Left colon (tissue), 2 donors: Measurements from ENCODE around the gene NKX2-1. TPM values are rescaled to one million over a fixed set of nuclear protein-coding genes. Genes with fewer than 3 reads are reported as not detected.
"Not testable (repeated sequence)": the region's sequence is repeated elsewhere in the genome, so short reads cannot be mapped to it uniquely, and the experiment has no call there.

Experiments used
- ATAC-seq: fragments of 200-7000 bp; cut with Tn5 transposase; one replicate; pipeline ENCODE4 v1.9.1; 2020; ENCODE audit warnings: mild to moderate bottlenecking, moderate library complexity
- DNase-seq, 2 donors: peaks; one replicate each; pipeline ENCODE4 v3.0.0-alpha.2; 2020
- intact Hi-C, 2 donors: fragments of 100-400 bp; cut with DNase I in 1 of 2; cut with micrococcal nuclease in 1 of 2; formaldehyde crosslinking; loops; one replicate each; pipeline versions ENCODE4 v1.11.2 to v1.14.0; 2022; cut with DNase I, micrococcal nuclease
- total RNA-seq, 2 donors: library from RNA; stranded (reverse); fragmentation: NEBNext Ultra II Directional; extraction: Animal tissue kit (Norgen Biotek cat#: 25700); gene quantifications; one replicate each; pipeline ENCODE4 v1.2.1, GENCODE V29; 2021
- donor health status: DM: no; HTN: no; CAD: no.
- donor health status: DM: yes; HTN: yes; CAD: no.

NKX2-1 gene
- total RNA-seq, 2 donors from 2014 or later = not detected

DNA sequence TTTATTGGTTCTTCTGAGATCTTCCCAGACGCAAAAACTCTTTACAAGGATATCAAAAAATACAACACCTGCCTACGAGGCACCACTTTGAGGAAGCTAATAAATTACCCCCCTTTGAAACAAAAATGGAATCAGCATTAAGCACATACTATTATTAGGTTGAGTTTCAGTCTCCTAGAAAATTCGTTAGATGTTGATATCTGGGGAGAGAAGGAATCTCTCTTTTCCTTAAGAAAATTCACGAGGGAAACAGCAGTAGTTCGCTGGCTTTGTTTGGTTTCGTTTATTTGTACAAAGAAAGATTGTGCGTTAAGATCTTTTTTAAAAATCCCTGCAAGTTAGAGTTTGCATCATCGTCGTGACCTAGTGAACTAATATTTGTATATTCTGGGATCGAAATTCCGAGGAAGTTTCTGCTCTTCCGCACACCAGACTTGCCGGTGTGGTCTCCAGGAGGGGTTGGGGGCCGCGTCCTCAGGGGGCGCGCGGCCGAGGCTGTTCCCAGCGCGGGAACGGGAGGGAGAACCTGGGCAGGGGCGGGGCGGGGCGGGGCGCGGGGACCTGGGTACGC is 12.1 kb downstream of the NKX2-1 start:
- no peak for ATAC-seq
- no peak for DNase-seq
- intact Hi-C loops = no loop called here

DNA sequence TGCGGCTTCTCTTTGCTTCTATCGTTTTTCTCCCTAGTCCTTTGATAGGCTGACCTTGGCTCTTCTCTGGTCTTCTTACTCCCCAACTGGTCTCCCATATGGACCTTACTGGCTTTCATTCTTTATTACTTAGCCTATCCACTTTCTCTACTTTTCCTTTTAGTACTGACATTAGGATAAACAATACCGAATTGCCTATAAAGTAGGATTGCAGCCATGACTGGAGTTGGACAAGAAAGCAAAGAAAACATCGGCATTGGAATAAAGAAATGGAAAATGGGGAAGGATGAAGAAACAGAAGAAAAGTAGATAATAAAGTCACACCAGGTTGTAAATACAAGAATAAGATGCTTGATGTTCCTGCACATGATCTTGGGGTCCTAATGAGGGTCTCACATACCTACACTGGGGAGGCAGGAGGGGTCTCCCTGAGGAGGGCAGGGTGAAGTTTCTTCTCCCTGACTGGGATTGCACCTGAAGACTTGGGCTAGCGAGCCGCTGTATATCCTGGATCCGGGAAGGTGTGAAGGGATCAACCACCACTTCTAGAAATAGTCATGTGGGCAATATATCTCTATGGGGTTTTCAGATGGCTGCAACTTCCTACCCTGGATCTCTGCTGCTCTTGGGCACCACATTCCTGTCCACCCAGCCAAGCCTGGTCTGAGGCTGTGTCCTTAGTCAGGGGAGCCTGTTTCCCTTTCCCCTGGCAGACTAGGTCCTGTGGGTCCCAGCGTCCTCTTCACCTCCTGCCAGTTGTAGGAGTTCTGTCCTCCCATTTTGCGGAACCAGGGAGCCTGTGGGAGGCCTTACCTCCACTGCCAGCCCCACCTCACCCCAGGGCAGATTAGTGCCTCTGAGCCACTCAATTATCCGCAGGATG is 13.1 kb downstream of the NKX2-1 start:
- DNase-seq (no peak), ATAC-seq (no peak)
- intact Hi-C loops = no loop called here

DNA sequence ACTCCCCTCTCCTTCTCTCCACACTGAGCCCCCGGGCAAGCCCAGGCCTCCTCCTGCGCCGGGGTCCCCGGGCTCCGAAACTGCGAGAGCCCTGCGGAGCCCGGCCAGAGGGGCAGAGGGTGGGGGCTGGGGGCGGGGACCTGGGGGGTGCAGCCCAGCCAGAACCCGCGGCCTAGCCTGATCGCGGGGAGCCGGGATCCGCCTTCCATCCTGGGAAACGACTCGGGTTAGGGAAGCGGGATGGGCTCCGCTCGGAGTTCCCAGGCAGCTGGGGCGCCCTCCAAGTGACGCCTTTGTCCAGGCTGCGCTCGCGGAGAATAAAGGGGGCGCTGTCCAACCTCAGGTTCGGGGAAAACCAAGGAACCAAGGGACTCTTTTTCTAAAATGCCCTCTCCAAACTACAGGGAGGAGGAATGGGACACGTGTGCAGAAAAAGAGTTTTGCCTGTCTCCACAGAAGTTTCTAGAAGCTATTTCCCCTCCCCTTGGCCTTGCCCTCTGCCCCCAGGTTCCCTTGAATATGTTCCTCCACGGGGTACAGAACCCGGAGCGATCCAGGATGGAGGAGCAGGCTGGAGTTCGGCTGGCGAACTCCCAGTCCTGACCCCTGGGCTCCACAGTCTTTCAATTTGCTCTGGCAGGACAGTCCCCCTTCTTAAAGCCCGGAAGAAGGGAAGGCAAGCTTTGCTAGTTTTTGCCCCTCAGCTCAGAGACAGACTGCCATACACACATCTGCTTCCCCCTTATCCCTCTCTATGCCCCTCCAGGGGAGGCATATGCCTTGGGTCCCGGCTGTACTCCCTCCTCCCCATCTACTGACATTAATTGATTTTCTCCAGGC is 13.9 kb downstream of the NKX2-1 start:
- no peak for ATAC-seq
- DNase-seq = no peak
- intact Hi-C loops = no loop called here

DNA sequence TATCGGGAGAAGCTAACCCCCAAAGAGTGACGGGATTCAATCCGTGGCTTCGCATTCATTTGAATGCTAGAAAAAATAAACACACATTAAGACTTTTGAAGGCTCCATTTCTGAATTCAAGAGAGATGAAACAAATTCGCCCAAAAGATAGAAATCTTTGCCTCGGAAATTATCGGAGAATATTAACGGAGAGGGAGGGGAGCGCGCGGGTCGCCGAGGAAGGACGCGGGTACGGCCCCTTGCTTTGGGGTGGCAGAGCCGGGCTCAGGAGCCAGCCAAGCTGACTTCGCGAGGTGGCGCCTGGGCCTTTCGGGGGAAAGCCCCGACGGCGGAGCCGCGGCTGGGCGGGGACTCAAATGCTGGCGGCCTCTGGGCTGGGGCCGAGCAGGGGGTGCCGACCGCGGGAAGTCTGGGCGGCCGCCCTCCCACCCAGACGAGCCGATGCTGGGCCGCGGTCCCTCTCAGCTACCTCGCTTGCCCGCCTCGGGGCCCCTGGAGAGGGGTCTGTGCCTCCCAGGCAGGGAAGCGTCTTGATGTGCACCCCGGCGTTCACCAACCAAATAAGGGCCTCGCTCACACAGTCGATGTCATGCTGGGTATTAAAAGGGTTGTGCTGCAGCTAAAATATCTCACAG is 14.7 kb downstream of the NKX2-1 start:
- DNase-seq = no peak
- ATAC-seq = no peak
- intact Hi-C loops = no loop called here

DNA sequence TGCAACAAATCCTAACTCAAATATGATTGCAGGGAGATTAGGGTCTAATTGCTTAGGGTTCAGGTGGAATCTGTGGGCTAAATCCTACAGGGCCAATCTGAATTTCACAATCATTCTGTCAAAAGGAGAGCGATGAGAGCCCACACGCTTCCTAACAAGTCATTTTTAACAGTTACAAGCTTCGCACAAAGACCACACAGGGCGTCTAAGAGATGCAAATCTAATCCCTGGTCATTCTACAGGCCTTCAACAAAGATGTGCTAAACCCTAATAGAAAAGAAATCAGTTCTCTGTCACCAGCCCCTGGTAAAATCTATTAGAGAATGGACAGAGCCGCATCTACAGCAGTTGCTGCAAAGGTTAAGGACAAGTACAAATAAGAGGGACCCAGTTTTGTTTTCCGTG is 15.3 kb downstream of the NKX2-1 start:
- ATAC-seq (no peak), DNase-seq (no peak)
- intact Hi-C loops = no loop called here

DNA sequence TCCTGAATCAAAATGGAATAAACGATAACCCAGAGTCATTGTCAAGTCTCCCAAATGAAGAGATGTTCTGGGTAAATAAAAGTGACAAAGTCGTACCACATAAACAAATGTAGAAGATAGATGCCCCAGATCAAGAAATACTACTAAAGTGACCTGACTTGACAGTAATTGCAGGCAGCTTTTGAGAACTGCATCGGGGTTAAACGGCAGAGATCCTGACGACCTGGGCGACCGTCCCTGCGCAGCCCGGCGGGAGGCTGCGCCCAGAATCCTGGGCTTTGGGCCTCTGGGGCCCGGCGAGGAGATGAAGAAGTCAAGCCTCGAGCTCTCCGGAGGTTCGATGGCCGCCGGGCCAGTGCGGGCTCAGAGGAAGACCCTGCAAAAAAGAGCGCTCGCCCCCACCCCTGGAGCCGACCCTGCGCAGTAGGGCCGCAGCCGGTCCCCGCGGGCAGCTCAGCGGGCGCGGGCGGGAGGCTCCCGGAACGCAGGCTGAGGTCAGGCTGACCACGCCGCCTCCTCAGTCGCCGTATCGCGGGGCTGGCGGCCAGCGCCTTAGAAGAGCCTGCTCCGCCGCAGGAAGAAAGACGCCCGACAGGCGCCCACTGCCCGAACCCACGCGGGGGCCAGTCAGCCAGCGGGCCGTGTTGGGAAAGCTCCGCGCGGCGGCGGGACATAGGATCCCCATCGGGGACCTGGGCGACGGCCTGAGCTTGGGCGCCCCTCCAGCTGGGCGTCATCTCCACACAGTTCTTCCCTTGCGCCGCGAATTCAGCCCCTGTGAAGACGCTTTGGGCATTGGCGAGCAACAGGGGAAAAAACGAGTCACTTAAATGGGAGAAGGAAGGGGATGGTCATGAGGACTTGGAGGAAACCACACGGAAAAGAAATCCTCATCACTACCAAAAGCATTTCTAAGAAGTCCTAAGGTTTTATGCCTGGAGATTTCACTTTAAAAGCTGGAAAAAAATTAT is 16.0 kb downstream of the NKX2-1 start:
- intact Hi-C loops = no loop called here
- no peak for ATAC-seq
- no peak for DNase-seq

DNA sequence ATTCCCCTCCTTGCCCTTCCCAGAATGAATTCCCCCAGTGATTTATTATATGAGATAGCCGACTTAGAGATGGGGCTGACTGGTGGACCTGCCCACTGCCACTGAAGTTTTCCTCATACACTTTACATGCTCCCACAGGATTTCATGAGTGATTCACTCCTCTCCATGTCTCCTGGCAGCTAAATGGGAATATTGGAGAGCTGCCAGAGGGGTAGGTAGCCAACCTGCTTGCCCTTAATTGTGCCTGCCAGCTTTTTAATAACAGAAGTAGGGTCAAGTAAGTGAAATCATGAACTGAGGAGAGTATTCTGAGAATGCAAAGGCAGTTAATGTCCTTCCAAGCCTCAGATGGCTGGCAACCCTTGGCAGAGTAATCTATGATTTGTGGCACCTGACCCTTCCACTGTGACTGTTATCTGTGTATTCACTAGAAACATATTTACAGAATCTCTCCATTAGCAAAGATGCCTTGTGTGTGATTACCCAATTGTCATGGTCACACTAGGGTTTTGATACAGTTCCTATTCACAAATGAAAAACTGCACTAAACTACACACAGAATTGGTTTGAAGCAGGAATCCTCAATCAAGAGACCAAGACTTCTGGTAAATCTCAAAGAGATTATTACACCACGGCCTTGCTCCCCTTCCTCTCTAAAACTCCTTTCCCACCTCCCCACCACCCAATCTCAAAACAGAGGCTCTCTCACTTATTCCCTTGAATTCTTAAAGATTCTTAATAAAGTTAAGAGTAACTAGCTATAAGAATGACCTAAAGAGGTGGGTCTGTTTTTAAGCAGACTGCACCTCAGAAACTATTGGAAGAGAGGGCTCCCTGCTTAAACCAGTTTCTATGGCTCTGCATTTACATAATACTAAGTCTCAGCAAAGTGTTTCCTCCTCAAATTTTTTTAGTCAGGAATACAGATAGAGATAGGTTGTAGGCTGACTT is 17.2 kb downstream of the NKX2-1 start:
- ATAC-seq = no peak
- no peak for DNase-seq
- intact Hi-C loops = no loop called here

DNA sequence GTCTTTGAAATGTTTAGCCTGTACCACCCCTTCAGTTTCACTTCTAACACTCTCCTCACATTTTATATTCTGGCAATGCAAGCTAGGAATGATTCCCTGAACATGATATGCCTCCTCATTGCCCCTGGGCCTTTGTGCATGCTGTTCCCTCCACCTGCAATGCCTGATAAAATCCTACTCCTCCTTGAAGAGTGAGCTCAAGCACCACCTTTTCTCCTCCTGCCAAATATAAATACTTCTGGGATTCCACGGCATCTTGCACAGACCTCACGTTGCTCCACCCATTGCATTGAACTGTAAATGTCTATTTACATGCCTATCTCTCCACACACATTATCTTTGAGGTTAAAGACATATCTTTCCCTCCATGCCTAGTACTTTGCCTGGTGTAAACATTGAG is 21.1 kb downstream of the NKX2-1 start:
- no peak for ATAC-seq
- no peak for DNase-seq
- intact Hi-C loops = no loop called here

DNA sequence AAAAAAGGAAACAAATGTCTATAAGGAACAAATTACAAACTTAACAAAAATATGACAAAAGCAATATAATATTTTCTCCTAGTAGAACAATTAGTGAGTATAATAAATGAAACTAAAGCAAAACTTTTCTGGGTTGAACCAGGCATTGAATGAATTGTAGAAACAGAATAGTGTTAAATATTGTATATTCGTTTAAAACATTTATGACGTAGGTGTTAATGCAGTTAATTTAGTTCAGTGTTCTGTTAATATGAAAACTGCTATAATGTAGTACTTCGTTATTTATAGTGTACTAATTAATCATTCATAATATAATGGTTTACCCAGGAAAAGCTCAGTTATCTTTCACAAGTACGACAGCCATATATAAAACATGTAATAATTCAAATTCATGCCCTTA is 23.7 kb downstream of the NKX2-1 start:
- ATAC-seq (no peak), DNase-seq (no peak)
- intact Hi-C loops = no loop called here

DNA sequence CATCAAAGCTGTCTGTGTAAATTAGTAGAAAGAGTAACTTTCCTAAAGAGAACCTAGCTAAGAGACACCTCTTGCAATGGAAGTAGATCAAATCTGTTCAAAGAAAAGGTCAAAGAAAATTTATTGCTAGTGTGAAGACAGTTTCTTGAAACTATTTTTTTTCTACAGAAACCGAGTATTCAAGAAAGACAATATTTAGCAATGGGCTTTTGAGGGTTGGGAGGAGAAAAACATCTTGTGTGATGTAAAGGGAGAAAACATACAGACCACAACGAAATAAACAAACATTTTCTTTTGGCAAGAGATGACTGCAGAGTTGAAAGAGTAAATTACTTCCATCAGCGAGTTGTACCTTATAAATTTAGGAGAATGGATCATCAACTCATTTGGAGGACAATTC is 24.4 kb downstream of the NKX2-1 start:
- intact Hi-C loops = no loop called here
- no peak for DNase-seq
- no peak for ATAC-seq

DNA sequence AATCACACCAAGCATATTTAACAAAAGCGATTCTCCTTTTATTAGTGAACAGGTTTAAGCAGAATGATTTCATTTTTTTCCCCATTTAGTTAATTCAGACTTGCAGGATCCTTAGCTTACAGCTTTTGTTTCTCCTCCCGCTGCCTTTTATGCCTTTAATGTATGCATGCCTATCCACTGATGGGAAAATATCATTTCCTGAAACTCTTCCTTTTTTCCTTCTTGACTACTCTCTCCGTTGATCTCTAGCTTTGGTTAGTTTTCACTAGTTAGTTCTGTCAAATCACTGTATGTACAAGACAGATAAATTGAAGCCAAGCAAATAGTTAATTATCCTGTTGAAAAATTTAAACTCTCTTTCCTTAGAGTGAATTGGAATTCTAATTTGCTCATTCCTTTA is 26.3 kb downstream of the NKX2-1 start:
- intact Hi-C loops = no loop called here
- ATAC-seq (no peak), DNase-seq (no peak)

DNA sequence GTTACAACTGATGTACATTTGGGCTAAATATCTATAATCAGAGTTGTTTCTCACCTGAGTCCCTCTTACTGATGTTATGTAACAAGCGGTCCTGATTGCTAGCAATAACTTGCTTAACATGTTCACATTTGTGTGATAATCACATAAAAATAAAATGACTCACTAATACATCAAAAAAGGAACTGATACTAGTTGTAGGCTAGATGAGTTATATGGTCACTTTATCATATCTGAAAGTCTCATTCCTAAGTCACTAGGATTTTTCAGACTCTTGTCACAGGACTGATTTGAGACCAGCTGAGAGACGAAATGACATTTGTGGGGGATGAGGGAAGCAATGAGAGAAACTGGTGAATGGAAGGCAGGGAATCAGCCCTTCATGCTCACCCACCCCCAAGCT is 34.3 kb downstream of the NKX2-1 start:
- DNase-seq (no peak), ATAC-seq (no peak)
- intact Hi-C loops = no loop called here

DNA sequence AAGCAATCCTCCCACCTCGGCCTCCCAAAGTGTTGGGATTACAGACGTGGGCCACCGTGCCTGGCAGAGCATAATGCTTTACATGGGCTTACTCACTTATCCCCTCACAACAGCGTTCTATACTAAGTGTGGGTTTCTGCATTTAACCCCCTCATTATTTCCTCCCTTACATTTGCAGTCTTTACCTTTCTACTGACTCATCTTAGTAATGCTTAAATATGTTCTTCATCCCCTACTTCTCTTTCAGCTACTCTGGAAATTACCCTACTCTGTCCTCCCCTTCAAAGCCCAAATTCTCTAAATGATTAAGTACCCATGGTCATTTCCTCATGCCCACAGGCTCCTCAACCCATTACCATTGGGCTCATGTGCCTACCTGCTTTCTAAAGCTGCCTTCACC is 40.7 kb downstream of the NKX2-1 start:
- ATAC-seq = no peak
- intact Hi-C loops = no loop called here
- no peak for DNase-seq

DNA sequence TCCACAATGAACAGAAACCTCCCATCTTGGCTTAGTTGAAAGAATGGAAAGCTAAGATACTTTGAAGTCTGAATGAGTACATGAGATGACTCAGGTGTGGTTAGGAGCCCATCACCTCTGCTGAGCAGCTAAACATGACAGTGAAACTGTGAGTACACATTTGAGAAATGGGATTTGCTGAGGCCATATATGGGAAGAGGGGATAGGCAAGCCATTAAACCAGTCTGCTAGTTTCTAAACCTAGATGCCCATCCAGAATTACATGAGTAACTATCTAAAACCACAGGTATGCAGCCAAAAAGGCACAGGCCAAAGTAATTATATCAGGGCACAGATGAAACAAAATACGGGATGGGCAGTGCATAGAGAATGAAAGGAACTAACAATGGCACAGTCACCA is 41.2 kb downstream of the NKX2-1 start:
- DNase-seq = no peak
- intact Hi-C loops = no loop called here
- ATAC-seq = no peak

DNA sequence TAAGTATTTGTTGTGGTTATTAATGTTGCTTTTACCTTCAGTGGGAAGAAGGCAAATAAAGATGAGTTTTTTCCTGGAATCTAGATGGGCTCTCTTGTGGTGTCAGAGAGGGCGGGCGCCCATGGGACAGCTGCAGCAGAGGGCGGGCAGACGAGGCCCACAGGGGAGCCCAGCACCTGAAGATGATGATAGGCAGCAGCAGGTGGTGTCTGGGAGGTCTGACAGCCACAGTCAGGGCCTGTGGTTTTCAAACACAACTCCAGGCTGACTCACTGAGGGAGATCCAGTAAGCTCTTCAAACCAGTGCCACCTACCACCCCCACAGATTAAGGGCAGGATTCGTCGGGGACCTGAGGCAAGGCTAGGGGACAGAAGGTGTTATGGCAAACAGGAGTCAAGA is 42.8 kb downstream of the NKX2-1 start:
- intact Hi-C loops = no loop called here
- DNase-seq = no peak
- ATAC-seq = no peak

DNA sequence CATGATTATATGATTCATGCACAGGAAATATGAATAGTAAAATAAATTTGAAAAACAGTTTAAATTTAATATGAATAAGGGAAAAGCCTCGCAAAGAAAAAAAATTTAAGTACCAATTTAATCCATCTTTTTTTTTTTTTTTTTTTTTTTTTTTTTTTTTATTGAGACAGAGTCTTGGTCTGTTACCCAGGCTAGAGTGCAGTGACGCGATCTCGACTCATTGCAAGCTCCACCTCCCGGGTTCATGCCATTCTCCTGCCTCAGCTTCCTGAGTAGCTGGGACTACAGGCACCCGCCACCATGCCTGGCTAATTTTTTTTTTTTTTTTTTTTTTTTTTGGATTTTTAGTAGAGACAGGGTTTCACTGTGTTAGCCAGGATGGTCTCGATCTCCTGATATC is 44.0 kb downstream of the NKX2-1 start:
- not testable (repeated sequence) for DNase-seq, ATAC-seq

DNA sequence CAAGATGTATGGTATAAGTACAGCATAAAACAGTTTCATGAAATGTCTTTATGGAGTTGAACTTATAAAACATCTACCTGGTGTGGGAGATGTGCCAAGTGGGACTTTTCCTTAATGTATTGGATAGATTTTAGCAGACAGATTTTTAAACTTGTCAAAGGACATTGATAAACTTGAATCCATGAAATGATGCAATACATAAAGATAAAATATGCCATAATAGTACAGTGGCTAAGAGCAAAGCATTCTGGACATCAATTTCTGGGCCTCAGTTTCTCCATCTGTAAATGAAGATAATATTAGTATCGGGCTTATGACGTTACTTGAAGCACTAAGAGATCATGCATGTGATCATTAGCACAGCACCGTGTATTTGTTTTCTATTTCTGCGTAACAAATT is 45.4 kb downstream of the NKX2-1 start:
- intact Hi-C loops = no loop called here
- no peak for ATAC-seq
- no peak for DNase-seq

More for the DNA sequence above, 44.0 kb downstream of the NKX2-1 start:
- intact Hi-C loops = not testable (repeated sequence)
